ENCODE results near the gene AMMECR1. TPM values are rescaled to one million over a fixed set of nuclear protein-coding genes. Genes with fewer than 3 reads are reported as not detected.

AMMECR1 gene
- polyA plus RNA-seq, 1 donor from 2014 or later: 3.7 TPM

DNA sequence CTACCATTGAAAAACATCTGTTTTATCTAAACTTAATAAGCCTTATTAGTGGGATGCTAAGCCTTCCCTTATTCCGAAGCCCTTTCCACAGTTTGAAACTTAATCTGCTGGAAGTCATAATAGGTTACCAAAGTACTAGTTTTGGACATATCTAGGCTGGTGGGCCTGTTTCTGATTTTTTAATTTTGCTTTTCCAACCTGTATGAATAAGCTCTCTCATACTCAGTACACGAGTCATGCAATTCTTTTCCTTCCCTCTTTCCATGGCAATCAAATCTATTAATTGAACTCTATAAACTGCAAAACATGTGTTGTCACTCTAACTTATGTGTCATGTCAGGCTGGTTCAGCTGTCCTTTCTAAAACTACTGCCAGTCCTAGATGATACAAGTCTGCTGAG is 91.0 kb downstream of the AMMECR1 start:
- H3F3A ChIP-seq (ENCODE audit: insufficient read depth, low read length, poor library complexity, severe bottlenecking): no peaks in the 10 kb centered on the region
- H2AFZ ChIP-seq (ENCODE audit: low read depth, low read length): no peak overlapping the region
- H3K4me2 ChIP-seq (ENCODE audit: low read length): no peak overlapping the region
- no peaks in the 10 kb centered on the region for H3K27me3 ChIP-seq (ENCODE audit: insufficient read depth, low read depth, low read length)
- no peaks in the 10 kb centered on the region for H3K36me3 ChIP-seq (ENCODE audit: insufficient read depth, low read length)
- H4K20me1 ChIP-seq (ENCODE audit: insufficient read depth): no peaks in the 10 kb centered on the region
- no peaks in the 10 kb centered on the region for H3K9me2 ChIP-seq (ENCODE audit: insufficient read depth, low read length)
- no peak overlapping the region for H3K27ac ChIP-seq (ENCODE audit: low read length)
- no peak overlapping the region for H3K4me3 ChIP-seq (ENCODE audit: low read length)
- no peaks in the 10 kb centered on the region for H3K79me2 ChIP-seq (replicated peaks; ENCODE audit: insufficient read depth, low read length)
- H3K9me3 ChIP-seq (ENCODE audit: low read length): no peaks in the 10 kb centered on the region
- no peak for TF ChIP-seq EP300 (conservative IDR thresholded peaks at IDR 0.05; ENCODE audit: poor library complexity, severe bottlenecking)
- no peak for TF ChIP-seq CTCF (IDR thresholded peaks at IDR 0.05; ENCODE audit: poor library complexity, severe bottlenecking)
- TF ChIP-seq, protein P1, sequence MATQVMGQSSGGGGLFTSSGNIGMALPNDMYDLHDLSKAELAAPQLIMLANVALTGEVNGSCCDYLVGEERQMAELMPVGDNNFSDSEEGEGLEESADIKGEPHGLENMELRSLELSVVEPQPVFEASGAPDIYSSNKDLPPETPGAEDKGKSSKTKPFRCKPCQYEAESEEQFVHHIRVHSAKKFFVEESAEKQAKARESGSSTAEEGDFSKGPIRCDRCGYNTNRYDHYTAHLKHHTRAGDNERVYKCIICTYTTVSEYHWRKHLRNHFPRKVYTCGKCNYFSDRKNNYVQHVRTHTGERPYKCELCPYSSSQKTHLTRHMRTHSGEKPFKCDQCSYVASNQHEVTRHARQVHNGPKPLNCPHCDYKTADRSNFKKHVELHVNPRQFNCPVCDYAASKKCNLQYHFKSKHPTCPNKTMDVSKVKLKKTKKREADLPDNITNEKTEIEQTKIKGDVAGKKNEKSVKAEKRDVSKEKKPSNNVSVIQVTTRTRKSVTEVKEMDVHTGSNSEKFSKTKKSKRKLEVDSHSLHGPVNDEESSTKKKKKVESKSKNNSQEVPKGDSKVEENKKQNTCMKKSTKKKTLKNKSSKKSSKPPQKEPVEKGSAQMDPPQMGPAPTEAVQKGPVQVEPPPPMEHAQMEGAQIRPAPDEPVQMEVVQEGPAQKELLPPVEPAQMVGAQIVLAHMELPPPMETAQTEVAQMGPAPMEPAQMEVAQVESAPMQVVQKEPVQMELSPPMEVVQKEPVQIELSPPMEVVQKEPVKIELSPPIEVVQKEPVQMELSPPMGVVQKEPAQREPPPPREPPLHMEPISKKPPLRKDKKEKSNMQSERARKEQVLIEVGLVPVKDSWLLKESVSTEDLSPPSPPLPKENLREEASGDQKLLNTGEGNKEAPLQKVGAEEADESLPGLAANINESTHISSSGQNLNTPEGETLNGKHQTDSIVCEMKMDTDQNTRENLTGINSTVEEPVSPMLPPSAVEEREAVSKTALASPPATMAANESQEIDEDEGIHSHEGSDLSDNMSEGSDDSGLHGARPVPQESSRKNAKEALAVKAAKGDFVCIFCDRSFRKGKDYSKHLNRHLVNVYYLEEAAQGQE (IDR thresholded peaks at IDR 0.05; ENCODE audit: borderline replicate concordance): no peak
- no peak for TF ChIP-seq POLR2AphosphoS5 (IDR thresholded peaks at IDR 0.05)
- TF ChIP-seq EZH2 (IDR thresholded peaks at IDR 0.05; ENCODE audit: borderline replicate concordance, insufficient read depth, low read length, poor library complexity, severe bottlenecking): no peak
- TF ChIP-seq MXI1 (conservative IDR thresholded peaks at IDR 0.05; ENCODE audit: poor library complexity, severe bottlenecking): no peak
- TF ChIP-seq RAD21 (conservative IDR thresholded peaks at IDR 0.05): no peak
- no peak for TF ChIP-seq SMC3 (conservative IDR thresholded peaks at IDR 0.05; ENCODE audit: poor library complexity)
- no peak for TF ChIP-seq TAF1 (IDR thresholded peaks at IDR 0.05; ENCODE audit: low read depth)
- H3K9ac ChIP-seq (ENCODE audit: low read length): no peak overlapping the region

DNA sequence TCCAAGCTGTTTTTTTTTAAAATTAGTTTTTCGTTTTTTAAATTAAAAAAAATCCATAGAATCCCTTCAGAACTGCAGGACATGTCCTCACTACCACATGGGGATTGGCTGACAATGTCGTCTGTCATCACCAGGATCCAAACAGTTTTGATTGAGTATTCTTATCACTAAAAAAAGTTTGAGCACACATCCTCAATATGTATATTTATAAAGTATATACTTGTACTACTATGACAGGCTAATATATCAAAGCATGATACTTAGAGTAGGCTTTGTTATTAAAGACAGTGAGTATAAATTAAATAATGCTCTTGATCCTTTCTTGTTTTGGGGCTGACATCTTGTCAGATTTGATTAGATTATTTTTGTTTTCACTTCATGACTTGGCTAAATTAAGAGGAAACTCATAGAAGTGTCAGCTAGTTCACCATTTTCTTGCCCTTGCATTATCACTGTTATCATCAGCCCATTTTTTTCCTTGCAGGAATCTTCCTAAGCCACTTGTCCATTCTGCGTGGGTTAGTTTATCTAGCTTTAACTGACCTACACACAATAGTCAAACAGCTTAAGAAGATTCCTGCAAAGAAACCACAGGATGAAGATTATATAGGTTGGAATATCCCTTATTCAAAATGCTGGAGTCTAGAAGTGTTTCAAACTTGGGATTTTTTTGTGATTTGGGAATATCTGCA is 92.8 kb downstream of the AMMECR1 start:
- no peaks in the 10 kb centered on the region for H3F3A ChIP-seq (ENCODE audit: insufficient read depth, low read length, poor library complexity, severe bottlenecking)
- H3K9me3 ChIP-seq (ENCODE audit: low read length): no peaks in the 10 kb centered on the region
- no peak overlapping the region for H3K4me3 ChIP-seq (ENCODE audit: low read length)
- TF ChIP-seq SMC3 (conservative IDR thresholded peaks at IDR 0.05; ENCODE audit: poor library complexity): no peak
- no peak for TF ChIP-seq MXI1 (conservative IDR thresholded peaks at IDR 0.05; ENCODE audit: poor library complexity, severe bottlenecking)
- TF ChIP-seq RAD21 (conservative IDR thresholded peaks at IDR 0.05): no peak
- no peak for TF ChIP-seq EZH2 (IDR thresholded peaks at IDR 0.05; ENCODE audit: borderline replicate concordance, insufficient read depth, low read length, poor library complexity, severe bottlenecking)
- no peak for TF ChIP-seq CTCF (IDR thresholded peaks at IDR 0.05; ENCODE audit: poor library complexity, severe bottlenecking)
- TF ChIP-seq, protein P1 (IDR thresholded peaks at IDR 0.05; ENCODE audit: borderline replicate concordance): no peak
- no peak for TF ChIP-seq TAF1 (IDR thresholded peaks at IDR 0.05; ENCODE audit: low read depth)
- no peak for TF ChIP-seq EP300 (conservative IDR thresholded peaks at IDR 0.05; ENCODE audit: poor library complexity, severe bottlenecking)
- no peak for TF ChIP-seq POLR2AphosphoS5 (IDR thresholded peaks at IDR 0.05)
- no peaks in the 10 kb centered on the region for H3K79me2 ChIP-seq (replicated peaks; ENCODE audit: insufficient read depth, low read length)
- H3K36me3 ChIP-seq (ENCODE audit: insufficient read depth, low read length): no peaks in the 10 kb centered on the region
- no peak overlapping the region for H3K4me2 ChIP-seq (ENCODE audit: low read length)
- H3K9ac ChIP-seq (ENCODE audit: low read length): no peak overlapping the region
- H3K27ac ChIP-seq (ENCODE audit: low read length): no peak overlapping the region
- H3K9me2 ChIP-seq (ENCODE audit: insufficient read depth, low read length): no peaks in the 10 kb centered on the region
- H4K20me1 ChIP-seq (ENCODE audit: insufficient read depth): no peaks in the 10 kb centered on the region
- no peaks in the 10 kb centered on the region for H3K27me3 ChIP-seq (ENCODE audit: insufficient read depth, low read depth, low read length)
- no peak overlapping the region for H2AFZ ChIP-seq (ENCODE audit: low read depth, low read length)

Data from neural cell (in vitro differentiated cells).